Right kidney (tissue), 1 donor: Measurements from ENCODE around the gene GADL1.

Source experiments
- DNase-seq: peaks from one replicate; pipeline ENCODE4 v3.0.0-alpha.2; 2016

GADL1 gene

GRCh38 chr3:30810625-30811024, 83.8 kb downstream of the GADL1 start:
- no peak for DNase-seq

DNA sequence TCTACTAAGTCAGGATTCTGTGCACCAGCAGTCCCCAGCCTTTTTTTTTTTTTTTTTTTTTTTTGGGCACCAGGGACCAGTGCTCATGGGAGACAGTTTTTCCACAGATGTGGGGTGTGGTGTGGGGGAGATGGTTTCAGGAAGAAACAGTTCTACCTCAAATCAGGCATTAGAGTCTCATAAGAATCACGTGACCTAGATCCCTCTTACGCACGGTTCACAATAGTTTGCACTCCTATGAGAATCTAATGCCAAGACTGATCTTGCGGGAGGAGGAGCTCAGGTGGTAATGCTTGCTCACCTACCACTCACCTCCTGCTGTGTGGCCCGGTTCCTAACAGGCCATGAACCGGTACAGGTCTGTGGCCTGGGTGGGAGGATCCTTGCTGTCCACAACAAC, 88.8 kb downstream of the GADL1 start:
- no peak for DNase-seq

GRCh38 chr3:30804984-30805383, 89.5 kb downstream of the GADL1 start:
- no peak for DNase-seq

DNA sequence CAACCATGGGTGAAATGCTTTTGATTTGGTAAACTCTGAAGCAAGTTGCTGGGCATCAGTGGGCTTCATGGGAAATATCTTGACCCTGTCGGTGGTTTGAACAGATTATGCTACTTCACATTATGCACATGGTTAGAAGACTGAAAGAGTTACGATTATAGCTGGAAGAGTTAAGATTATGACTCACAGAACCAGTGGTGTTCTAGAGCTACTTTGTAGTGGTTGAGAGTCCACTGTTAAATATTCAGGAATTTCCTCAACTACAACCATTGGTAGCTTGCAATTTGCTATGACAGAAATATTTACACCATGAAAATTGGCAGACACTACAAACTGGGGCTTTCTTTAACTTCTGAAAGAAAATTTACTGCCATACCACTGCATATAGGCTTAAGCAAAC, 99.3 kb downstream of the GADL1 start:
- no peak for DNase-seq

- DNase-seq = no peak
Observed at GRCh38 chr3:30793740-30794139, 100.7 kb downstream of the GADL1 start.

DNA sequence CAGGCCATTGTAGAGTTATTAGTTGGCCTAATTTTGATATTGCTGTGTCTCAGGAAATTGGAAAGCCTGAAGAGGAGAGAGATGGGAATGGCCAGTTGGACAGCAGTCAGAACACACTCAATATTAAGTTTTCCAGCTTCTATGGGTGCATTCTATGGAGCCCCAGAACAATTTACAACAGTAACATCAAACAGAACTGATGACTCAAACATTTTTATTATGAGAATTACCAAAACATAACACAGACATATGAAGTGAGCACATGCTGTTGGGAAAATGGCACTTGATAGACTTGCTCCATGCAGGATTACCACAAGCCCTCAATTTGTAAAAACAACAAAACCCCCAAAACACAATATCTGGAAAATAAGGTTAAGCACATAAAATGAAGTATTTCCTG, 104.3 kb downstream of the GADL1 start:
- no peak for DNase-seq

DNA sequence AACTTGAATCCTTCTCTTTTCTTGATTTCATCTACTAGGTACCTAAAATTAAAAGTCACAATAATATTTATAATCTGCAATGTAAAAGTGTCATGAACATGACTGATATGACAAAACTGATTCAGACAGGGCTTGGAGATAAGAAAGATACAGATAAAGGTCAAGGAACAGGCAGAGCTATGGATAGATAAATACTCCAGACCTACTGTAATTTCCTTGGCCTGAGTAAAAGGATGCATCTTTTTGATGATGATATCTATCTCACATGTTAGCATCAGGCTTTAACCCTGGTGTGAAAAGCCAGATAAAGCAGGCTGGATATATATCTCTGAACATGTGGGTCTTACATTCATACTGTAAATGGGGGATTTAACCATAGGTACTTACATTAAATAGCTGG, 108.1 kb downstream of the GADL1 start:
- DNase-seq = no peak

- DNase-seq = no peak
Observed at GRCh38 chr3:30779686-30780287, 114.7 kb downstream of the GADL1 start.

- DNase-seq = no peak
Observed at GRCh38 chr3:30778933-30779332, 115.5 kb downstream of the GADL1 start.

GRCh38 chr3:30777426-30778113, 116.9 kb downstream of the GADL1 start:
- DNase-seq = no peak

- DNase-seq = no peak
Observed at GRCh38 chr3:30776186-30776815, 118.2 kb downstream of the GADL1 start.

DNA sequence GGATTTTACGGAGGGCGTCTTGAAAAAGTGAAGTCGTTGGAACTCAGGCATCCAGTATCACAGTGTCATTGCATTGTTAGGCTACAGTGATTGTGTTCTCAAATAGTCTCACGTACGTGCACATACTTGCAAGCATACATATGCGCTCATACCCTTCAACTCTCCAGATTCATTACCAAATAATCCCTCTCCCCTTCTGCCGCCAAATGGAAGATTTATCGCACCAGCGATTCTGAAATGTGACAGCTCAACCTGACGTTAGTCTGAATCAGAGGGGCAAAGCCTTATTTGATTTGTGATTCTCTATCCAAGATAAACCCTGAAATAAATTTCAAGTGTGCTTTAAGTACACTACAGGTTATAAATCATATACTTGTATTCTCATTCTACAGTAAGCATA, 119.4 kb downstream of the GADL1 start:
- DNase-seq = peak; percentile 21

DNA sequence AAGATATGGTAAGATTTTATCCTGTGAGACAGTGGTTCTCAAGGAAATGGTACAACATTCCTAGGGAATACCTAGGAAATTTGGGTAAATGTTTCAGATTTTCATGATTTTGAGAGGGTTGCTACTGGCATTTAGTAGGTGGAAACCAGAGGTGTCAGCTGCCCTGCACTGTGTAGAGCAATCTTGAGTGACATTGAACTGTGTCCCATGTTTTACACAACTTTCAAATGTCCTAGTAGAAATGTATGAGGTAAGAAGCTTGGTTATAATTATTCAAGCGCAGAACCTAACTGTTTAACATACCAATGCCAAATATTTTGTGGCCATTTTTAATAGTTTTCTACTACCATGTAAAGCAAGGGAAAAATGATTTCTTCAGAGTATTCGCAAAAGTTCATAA, 120.4 kb downstream of the GADL1 start:
- no peak for DNase-seq

DNA sequence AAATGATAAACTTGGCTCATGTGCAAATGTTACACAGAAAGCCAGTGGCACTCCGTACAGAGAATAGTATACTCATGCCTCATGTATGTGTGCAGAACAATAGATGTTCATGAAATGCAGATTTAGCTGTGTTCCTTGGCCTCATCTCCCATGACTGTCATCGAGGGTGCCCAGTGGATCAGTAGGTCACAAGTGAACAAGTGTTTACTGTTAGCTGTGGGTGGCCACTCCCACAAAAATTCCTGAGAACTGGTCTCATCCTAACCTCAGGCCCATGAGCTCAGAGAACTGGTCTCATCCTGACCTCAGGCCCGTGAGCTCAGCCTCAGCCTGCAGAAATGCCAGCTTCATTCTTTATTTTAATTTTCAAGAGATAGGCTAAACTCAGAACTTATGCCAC, 124.1 kb downstream of the GADL1 start:
- no peak for DNase-seq

DNA sequence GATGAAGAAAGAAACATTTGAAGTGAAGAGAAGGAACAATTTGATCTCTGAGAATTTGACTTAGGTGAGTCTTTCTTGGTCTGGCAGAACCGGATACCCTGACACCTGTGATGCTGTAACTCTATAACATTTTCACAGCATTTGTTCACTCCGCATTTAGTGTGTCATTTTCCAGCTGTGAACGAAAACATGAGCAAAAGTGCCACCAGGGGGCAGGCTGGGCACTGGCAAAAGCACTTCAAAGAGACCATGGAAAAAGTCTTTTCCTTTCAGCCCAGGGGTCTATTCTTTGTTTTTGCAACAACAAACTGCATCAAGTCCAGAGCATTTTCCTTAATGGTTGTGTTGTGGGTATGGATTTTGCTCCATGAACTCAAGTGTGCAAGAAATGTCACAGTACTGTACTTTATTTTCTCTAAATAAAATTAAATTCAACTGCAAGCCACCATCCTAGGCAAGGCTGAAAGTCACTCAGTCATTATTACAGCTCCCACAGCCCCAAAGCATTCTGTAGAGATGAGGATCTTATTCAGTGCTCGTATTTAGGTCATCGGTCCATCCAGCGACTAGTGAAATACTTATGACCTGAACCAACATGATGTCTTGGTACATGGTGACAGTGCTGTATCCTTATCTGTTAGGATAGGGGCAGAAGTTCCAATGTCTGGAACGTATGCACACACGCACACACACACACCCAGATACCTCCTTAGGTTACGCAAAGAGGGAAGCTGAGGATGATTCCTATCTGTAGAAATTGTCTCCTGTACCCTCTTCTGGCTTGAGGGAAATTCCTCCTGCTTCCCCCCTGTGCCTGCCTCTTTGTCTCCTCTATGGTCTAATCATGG, 125.5 kb downstream of the GADL1 start:
- peak; percentile 42 for DNase-seq

GRCh38 chr3:30768046-30768445, 126.4 kb downstream of the GADL1 start:
- no peak for DNase-seq

DNA sequence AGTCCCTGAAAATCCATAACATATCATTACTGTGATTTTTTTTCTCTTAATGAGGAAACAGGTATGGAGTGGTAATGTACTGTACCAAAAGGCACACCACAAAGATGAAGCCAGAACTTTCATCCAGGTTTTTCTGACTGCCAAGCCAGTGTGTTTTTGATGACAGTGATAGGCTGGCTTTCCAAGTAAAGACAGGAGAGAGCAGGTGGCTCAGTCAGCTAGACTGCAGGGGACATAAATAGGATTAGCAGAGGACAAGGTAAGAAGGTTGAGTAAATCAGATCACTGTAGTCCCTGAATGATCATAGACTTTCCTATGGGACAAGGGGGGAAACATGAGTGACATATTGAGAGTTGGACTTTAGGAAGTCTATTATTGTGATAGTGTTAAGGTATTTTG, 127.9 kb downstream of the GADL1 start:
- DNase-seq = no peak

DNA sequence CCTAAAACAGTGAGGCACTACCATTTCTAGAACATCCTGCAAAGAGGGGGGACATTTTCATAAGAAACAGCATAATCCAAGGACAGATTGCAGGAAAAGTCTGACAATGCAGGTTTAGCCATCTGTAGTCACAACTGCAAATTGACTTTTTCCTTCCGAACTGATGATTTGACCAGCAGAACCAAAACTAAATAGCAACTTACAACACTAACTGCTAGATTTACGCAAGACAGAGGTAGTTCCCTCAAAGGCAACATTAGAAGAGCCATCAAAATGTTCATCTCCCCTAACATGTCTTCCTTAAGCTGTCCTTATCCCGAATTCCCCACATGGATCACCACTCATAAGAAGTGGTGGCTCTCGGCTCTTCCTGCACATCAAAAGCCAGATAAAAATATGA, 129.6 kb downstream of the GADL1 start:
- no peak for DNase-seq

GRCh38 chr3:30764281-30764680, 130.2 kb downstream of the GADL1 start:
- no peak for DNase-seq

- no peak for DNase-seq
Observed at GRCh38 chr3:30761374-30761773, 133.1 kb downstream of the GADL1 start.

- DNase-seq = no peak
Observed at GRCh38 chr3:30760737-30761136, 133.7 kb downstream of the GADL1 start.

- no peak for DNase-seq
Observed at GRCh38 chr3:30760040-30760695, 134.3 kb downstream of the GADL1 start.

- no peak for DNase-seq
Observed at GRCh38 chr3:30756218-30756617, 138.2 kb downstream of the GADL1 start.
